GM23248 (cell line): Measurements from ENCODE around the gene IPO13. TPM values are rescaled to one million over a fixed set of nuclear protein-coding genes. Genes with fewer than 3 reads are reported as not detected.

Source experiments
- DNase-seq: peaks from one replicate; pipeline ENCODE4 v3.0.0-alpha.2; 2015
- H2AFZ ChIP-seq: fragments of 200-600 bp; sonication (generic); 2 replicates; pipeline ENCODE4 v1.6.1; 2016; ENCODE audit warnings: antibody characterized with exemption
- H3F3A ChIP-seq: fragments of 200-600 bp; sonication (generic); 2 replicates; pipeline ENCODE4 v1.6.1; 2016; ENCODE audit warnings: mild to moderate bottlenecking, antibody characterized with exemption, mixed run types; ENCODE audit not compliant: insufficient read depth
- H3K27ac ChIP-seq: fragments of 200-600 bp; sonication (generic); 2 replicates; pipeline ENCODE4 v1.5.1; 2016; ENCODE audit warnings: mild to moderate bottlenecking
- H3K27me3 ChIP-seq: fragments of 200-600 bp; sonication (generic); replicated peaks from 2 replicates; pipeline ENCODE4 v1.6.1; 2016; ENCODE audit warnings: mild to moderate bottlenecking; ENCODE audit not compliant: insufficient read depth
- H3K36me3 ChIP-seq: fragments of 200-600 bp; sonication (generic); 2 replicates; pipeline ENCODE4 v1.6.1; 2016; ENCODE audit warnings: low read depth, mild to moderate bottlenecking
- H3K4me1 ChIP-seq: fragments of 200-600 bp; sonication (generic); 2 replicates; pipeline ENCODE4 v1.6.1; 2016; ENCODE audit warnings: mild to moderate bottlenecking; ENCODE audit not compliant: insufficient read depth
- H3K4me2 ChIP-seq: fragments of 200-600 bp; sonication (generic); one replicate; pipeline ENCODE4 v1.6.1; 2016; ENCODE audit warnings: mild to moderate bottlenecking; ENCODE audit not compliant: unreplicated experiment
- H3K4me3 ChIP-seq: fragments of 200-600 bp; sonication (generic); 2 replicates; pipeline ENCODE4 v1.5.1; 2016; ENCODE audit warnings: mild to moderate bottlenecking
- H3K79me2 ChIP-seq: fragments of 200-600 bp; sonication (generic); 2 replicates; pipeline ENCODE4 v1.6.1; 2016; ENCODE audit warnings: mild to moderate bottlenecking; ENCODE audit not compliant: insufficient read depth
- H3K9ac ChIP-seq: fragments of 200-600 bp; sonication (generic); 2 replicates; pipeline ENCODE4 v1.6.1; 2016; ENCODE audit warnings: mild to moderate bottlenecking
- H3K9me2 ChIP-seq: fragments of 200-600 bp; sonication (generic); 2 replicates; pipeline ENCODE4 v1.6.1; 2016; ENCODE audit warnings: mixed run types, mild to moderate bottlenecking, moderate library complexity; ENCODE audit not compliant: insufficient read depth
- H3K9me3 ChIP-seq: fragments of 200-600 bp; sonication (generic); one replicate; pipeline ENCODE4 v1.6.1; 2017; ENCODE audit warnings: low read depth
- H4K20me1 ChIP-seq: fragments of 200-600 bp; sonication (generic); 2 replicates; pipeline ENCODE4 v1.6.0; 2016; ENCODE audit not compliant: insufficient read depth
- EZH2 ChIP-seq: fragments of 200-600 bp; sonication (generic); IDR thresholded peaks from 2 replicates; pipeline ENCODE4 v1.6.1; 2018; ENCODE audit warnings: antibody characterized with exemption, mild to moderate bottlenecking; ENCODE audit not compliant: insufficient read depth, poor library complexity, severe bottlenecking
- EZH2phosphoT487 ChIP-seq: fragments of 200-600 bp; sonication (generic); IDR thresholded peaks from 2 replicates; pipeline ENCODE4 v1.6.1; 2018; ENCODE audit warnings: antibody characterized with exemption, moderate library complexity, mild to moderate bottlenecking, low read depth; ENCODE audit not compliant: insufficient read depth
- WGBS, 2 experiments: methylation state at CpG; one replicate each; pipeline ENCODE4 v1.1.6; 2015 to 2017; ENCODE audit warnings: low lambda C conversion rate in 2 of 2, low coverage in 1 of 2; ENCODE audit errors: missing lambda C conversion rate in 2 of 2; 5-methylcytosine and 5-hydroxymethylcytosine counted together
- in situ Hi-C: fragments of 300-500 bp; cut with MboI; formaldehyde crosslinking; loops from 2 replicates; pipeline ENCODE4 v1.15.0; 2020
- polyA plus RNA-seq: library from polyadenylated mRNA; unstranded; fragments of >200 nt; fragmentation: Nextera tagmentation; extraction: Ambion mirVana; gene quantifications from 2 replicates; pipeline ENCODE4 v1.2.1, GENCODE V29; 2016
- total RNA-seq: library from RNA; depleted of rRNA; stranded (reverse); fragments of >200 nt; shearing (Covaris generic); gene quantifications from 2 replicates; pipeline ENCODE4 v1.2.3, GENCODE V29; 2014

The IPO13 gene
- total and polyA plus RNA-seq, 2 experiments from 2014 or later = 21.0 to 29.4 TPM

- H3K9ac ChIP-seq = peak overlapping the region; percentile 90
These were observed 32.9 kb downstream of the IPO13 start for GRCh38 chr1:43979528-43980254.

GRCh38 chr1:43980255-43981134 lies 33.7 kb downstream of the IPO13 start:
- H3K4me1 ChIP-seq = peaks cover 28% of the 10 kb centered on the region
- peak overlapping the region; percentile 80 for H3K27ac ChIP-seq
- DNase-seq = peak; percentile 66
- peaks cover 10% of the 10 kb centered on the region; the same call in 1 of the 2 replicates for H3K36me3 ChIP-seq
- H3K79me2 ChIP-seq = peaks cover 74% of the 10 kb centered on the region
- H3K9me3 ChIP-seq = no peaks in the 10 kb centered on the region
- H3K9me2 ChIP-seq = no peaks in the 10 kb centered on the region
- peak overlapping the region; percentile 47 for H2AFZ ChIP-seq
- no peak for TF ChIP-seq EZH2phosphoT487
- no peak for TF ChIP-seq EZH2
- H3F3A ChIP-seq = peaks cover 8% of the 10 kb centered on the region; the same call in 1 of the 2 replicates
- peak overlapping the region; percentile 94 for H3K4me2 ChIP-seq
- in situ Hi-C loops = no loop called here
- H3K4me3 ChIP-seq = peak overlapping the region; percentile 79
- H4K20me1 ChIP-seq = no peaks in the 10 kb centered on the region
- peak overlapping the region; percentile 90 for H3K9ac ChIP-seq
- 32 to 38% methylated on average over 13 of the region's 13 CpGs for WGBS, 2 experiments
- no peaks in the 10 kb centered on the region for H3K27me3 ChIP-seq

More at GRCh38 chr1:43979528-43980254, 32.9 kb downstream of the IPO13 start:
- Histone ChIP-seq H3K9me2 (no peaks in the 10 kb centered on the region), H3K27ac (peak overlapping the region; percentile 80), H4K20me1 (no peaks in the 10 kb centered on the region), H3K4me2 (peak overlapping the region; percentile 94), H3K36me3 (peaks cover 10% of the 10 kb centered on the region; the same call in 1 of the 2 replicates), H3K27me3 (no peaks in the 10 kb centered on the region), H3K79me2 (peaks cover 81% of the 10 kb centered on the region), H3K4me3 (peak overlapping the region; percentile 79), H3F3A (peaks cover 8% of the 10 kb centered on the region; the same call in 1 of the 2 replicates), H2AFZ (peak overlapping the region; percentile 47), H3K4me1 (peaks cover 28% of the 10 kb centered on the region), H3K9me3 (no peaks in the 10 kb centered on the region)
- WGBS, 2 experiments = 3% methylated on average over 28 to 31 of the region's 45 CpGs
- DNase-seq = peak; percentile 81
- in situ Hi-C loops = no loop called here
- TF ChIP-seq EZH2 (no peak), EZH2phosphoT487 (no peak)

GRCh38 chr1:43981135-43981491 lies 34.4 kb downstream of the IPO13 start:
- H3K79me2 ChIP-seq = peaks cover 68% of the 10 kb centered on the region
- H3K4me1 ChIP-seq = peaks cover 25% of the 10 kb centered on the region
- no peak overlapping the region for H2AFZ ChIP-seq
- peak overlapping the region; percentile 90; the same call in 1 of the 2 replicates for H3K9ac ChIP-seq
- no peaks in the 10 kb centered on the region for H4K20me1 ChIP-seq
- DNase-seq = no peak
- no peaks in the 10 kb centered on the region for H3K9me2 ChIP-seq
- H3K4me2 ChIP-seq = peak overlapping the region; percentile 94
- no peaks in the 10 kb centered on the region for H3K27me3 ChIP-seq
- WGBS, 2 experiments = 93 to 94% methylated on average over 20 of the region's 20 CpGs
- H3K4me3 ChIP-seq = peak overlapping the region; percentile 79; the same call in 1 of the 2 replicates
- no peak overlapping the region for H3K27ac ChIP-seq
- in situ Hi-C loops = no loop called here
- H3K36me3 ChIP-seq = peaks cover 13% of the 10 kb centered on the region; the same call in 1 of the 2 replicates
- H3F3A ChIP-seq = peaks cover 13% of the 10 kb centered on the region
- no peaks in the 10 kb centered on the region for H3K9me3 ChIP-seq
- TF ChIP-seq EZH2 (no peak), EZH2phosphoT487 (no peak)

- Histone ChIP-seq H4K20me1 (no peaks in the 10 kb centered on the region), H3K79me2 (peaks cover 63% of the 10 kb centered on the region), H3K9me3 (no peaks in the 10 kb centered on the region), H3K27ac (no peak overlapping the region), H3K4me2 (no peak overlapping the region), H3K4me3 (no peak overlapping the region), H2AFZ (no peak overlapping the region), H3K9ac (no peak overlapping the region), H3K36me3 (peaks cover 15% of the 10 kb centered on the region; the same call in 1 of the 2 replicates), H3K9me2 (no peaks in the 10 kb centered on the region), H3F3A (peaks cover 18% of the 10 kb centered on the region), H3K27me3 (no peaks in the 10 kb centered on the region), H3K4me1 (peaks cover 25% of the 10 kb centered on the region)
- WGBS, 2 experiments = 95 to 97% methylated on average over 20 of the region's 20 CpGs
- TF ChIP-seq EZH2 (no peak), EZH2phosphoT487 (no peak)
- in situ Hi-C loops = no loop called here
- DNase-seq = no peak
These were observed 34.9 kb downstream of the IPO13 start for GRCh38 chr1:43981636-43982035.
